ENCODE results near the gene CCDC185.
A peak's percentile ranks its signal among the peaks of the same experiment; 100 is the strongest.

The CCDC185 gene

GRCh38 chr1:223429821-223430220, 36.6 kb downstream of the CCDC185 start:
- POLR2A ChIA-PET (ENCODE audit: low non-redundant PET) = no interaction called here
- TF ChIP-seq CTCF (conservative IDR thresholded peaks at IDR 0.05; ENCODE audit: low read depth) = no peak
- H3K27ac ChIP-seq = peak overlapping the region; percentile 82
- CTCF ChIA-PET = interaction anchor here (0.6 to 1.1 kb wide), 2 partner anchors 240 to 296 kb away, joined by 3 read pairs; no protein-coding TSS in a partner anchor
- peak; percentile 30 for DNase-seq (ENCODE audit: low spot score)

- no peak for TF ChIP-seq CTCF (conservative IDR thresholded peaks at IDR 0.05; ENCODE audit: low read depth)
- H3K27ac ChIP-seq = peak overlapping the region; percentile 78
- ChIA-PET CTCF (no interaction called here), POLR2A (ENCODE audit: low non-redundant PET) (no interaction called here)
- DNase-seq (ENCODE audit: low spot score) = no peak
These were observed 37.0 kb downstream of the CCDC185 start for GRCh38 chr1:223430236-223430635.

- ChIA-PET POLR2A (ENCODE audit: low non-redundant PET) (no interaction called here), CTCF (no interaction called here)
- H3K27ac ChIP-seq = no peak overlapping the region
- no peak for DNase-seq (ENCODE audit: low spot score)
- no peak for TF ChIP-seq CTCF (conservative IDR thresholded peaks at IDR 0.05; ENCODE audit: low read depth)
These were observed 43.9 kb downstream of the CCDC185 start for GRCh38 chr1:223437151-223437550.

- CTCF ChIA-PET = no interaction called here
- no peak for DNase-seq (ENCODE audit: low spot score)
- POLR2A ChIA-PET (ENCODE audit: low non-redundant PET) = no interaction called here
- no peak overlapping the region for H3K27ac ChIP-seq
- TF ChIP-seq CTCF (conservative IDR thresholded peaks at IDR 0.05; ENCODE audit: low read depth) = no peak
These were observed 50.2 kb downstream of the CCDC185 start for GRCh38 chr1:223443397-223443796.

- H3K27ac ChIP-seq = no peak overlapping the region
- CTCF ChIA-PET = no interaction called here
- TF ChIP-seq CTCF (conservative IDR thresholded peaks at IDR 0.05; ENCODE audit: low read depth) = no peak
- POLR2A ChIA-PET (ENCODE audit: low non-redundant PET) = no interaction called here
- no peak for DNase-seq (ENCODE audit: low spot score)
These were observed 51.2 kb downstream of the CCDC185 start for GRCh38 chr1:223444411-223444810.
